T-helper 2 cell treated with Interferon-gamma antibody and Interleukin-4, amounts not matched to agents 100 ng/mL and 5 ng/mL, for 36 hours (primary cell): Measurements from ENCODE around the gene MST1. TPM values are rescaled to one million over a fixed set of nuclear protein-coding genes. Genes with fewer than 3 reads are reported as not detected.

Experiments
- intact Hi-C: fragments of 100-400 bp; cut with micrococcal nuclease; formaldehyde crosslinking; loops from one replicate; pipeline ENCODE4 v1.15.1; 2023
- total RNA-seq: library from RNA; stranded (reverse); gene quantifications from 2 replicates; pipeline ENCODE4 v1.2.3, GENCODE V29; 2022

Gene MST1
- total RNA-seq, result 9.3 and 10.4 TPM in 2 replicates

DNA sequence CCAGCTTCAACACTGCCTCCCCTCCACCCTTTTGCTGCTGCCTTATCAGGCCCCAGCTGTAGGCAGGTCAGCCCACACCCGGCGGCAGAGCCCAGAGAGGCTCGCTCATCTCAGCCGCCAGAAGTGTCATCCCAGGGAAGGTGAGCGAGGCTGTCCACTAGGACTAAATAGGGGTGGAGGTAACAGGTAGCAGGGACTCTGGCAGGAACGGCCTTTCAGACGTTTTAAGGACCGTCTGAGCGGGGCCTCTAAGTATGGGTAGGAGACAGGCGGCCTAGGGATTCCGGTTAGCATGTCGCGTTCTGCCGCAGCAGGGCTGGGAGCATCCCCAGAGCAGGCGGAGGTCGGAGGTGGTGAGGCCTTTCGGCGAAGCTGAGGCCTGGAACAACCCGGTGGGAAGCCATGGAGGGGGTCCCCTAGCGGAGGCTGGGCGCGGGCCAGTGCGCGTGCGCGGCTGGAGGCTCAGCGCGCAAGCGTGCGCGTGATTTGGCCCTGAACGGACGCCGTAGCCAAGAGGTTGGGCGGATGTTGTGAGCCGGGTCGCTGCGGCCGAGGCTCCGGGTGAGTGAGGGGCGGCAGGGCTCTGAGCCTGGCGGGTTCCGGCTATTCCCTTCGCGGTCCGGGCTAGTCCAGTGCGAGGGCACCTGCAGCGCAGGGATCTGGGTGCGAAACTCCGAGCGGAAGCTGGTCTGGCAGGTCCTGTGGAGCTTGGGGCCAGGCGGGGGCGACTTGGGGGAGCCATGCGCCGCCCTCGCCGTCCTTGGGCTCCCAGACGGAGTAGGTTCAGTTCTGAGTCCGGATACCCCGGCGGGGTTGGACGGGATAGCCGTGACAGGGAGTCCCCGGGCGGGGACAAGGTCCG, at the start of gene MST1, which contains the start of gene RNF123:
Gene MST1 (minus strand): TSS at position 429 of the 862 bp plus-strand sequence. CDS start 783 bp downstream, outside the sequence.
Gene RNF123 (plus strand): TSS at position 512 of the 862 bp plus-strand sequence. CDS start 1,609 bp downstream, outside the sequence.
- intact Hi-C loops, result loop anchor here (1.0 kb wide), 1 partner anchor 15 kb away; the partner anchor contains the start of gene APEH

- intact Hi-C loops, result no loop called here
These were observed 48.9 kb upstream of the MST1 start for GRCh38 chr3:49738067-49738713.

- intact Hi-C loops, result no loop called here
These were observed 45.5 kb upstream of the MST1 start for GRCh38 chr3:49734752-49735151.

- intact Hi-C loops, result no loop called here
These were observed 44.3 kb upstream of the MST1 start for GRCh38 chr3:49733551-49733950.

DNA sequence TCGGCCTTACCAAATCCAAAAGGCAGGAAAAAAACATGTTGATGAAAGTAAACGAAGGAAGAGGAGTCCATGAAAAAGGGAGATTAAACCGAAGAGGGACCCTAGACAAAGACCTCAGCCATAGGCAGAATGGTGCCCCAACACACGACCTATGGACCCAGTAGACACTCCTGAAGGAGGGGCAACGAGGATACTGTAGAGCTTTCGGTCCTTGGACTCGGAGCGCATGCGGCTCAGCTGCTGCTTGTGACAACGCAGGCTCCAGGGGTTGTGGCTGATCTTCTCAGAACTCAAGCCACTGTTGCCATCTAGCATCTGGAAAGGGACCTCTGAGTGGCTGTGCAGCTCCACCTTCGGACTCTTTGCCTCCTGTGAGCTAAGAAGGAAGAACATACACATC, 43.3 kb upstream of the MST1 start:
- intact Hi-C loops, result no loop called here

GRCh38 chr3:49729966-49730609, 40.8 kb upstream of the MST1 start:
- intact Hi-C loops, result no loop called here

DNA sequence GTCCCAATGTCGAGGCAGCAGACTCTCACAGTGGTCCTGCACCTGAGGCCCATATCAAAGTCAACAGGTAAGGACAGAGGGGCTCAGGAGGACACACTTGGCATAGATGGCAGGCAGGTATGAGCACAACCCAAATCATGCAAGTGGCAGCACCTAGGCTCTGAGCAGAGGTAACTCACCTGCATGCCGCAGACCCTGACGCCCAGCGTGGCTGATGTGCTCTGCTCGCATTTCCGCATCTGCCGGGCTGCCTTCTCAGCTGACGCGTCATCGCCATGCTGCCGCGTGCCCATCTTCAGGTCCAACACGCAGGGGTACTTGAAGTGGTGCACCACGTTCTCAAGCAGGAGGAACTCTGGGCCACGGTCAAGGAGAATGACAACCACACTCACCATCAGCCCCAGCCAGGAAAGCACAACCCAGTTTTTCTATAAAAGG, 38.7 kb upstream of the MST1 start:
- intact Hi-C loops, result no loop called here

- intact Hi-C loops, result no loop called here
These were observed 38.1 kb upstream of the MST1 start for GRCh38 chr3:49727154-49727923.

GRCh38 chr3:49725906-49726681, 36.8 kb upstream of the MST1 start:
- intact Hi-C loops, result no loop called here

GRCh38 chr3:49724586-49724985, 35.3 kb upstream of the MST1 start:
- intact Hi-C loops, result loop anchor here (1.0 kb wide), 2 partner anchors 62 to 78 kb away; partner anchors contain the start of gene IP6K1

DNA sequence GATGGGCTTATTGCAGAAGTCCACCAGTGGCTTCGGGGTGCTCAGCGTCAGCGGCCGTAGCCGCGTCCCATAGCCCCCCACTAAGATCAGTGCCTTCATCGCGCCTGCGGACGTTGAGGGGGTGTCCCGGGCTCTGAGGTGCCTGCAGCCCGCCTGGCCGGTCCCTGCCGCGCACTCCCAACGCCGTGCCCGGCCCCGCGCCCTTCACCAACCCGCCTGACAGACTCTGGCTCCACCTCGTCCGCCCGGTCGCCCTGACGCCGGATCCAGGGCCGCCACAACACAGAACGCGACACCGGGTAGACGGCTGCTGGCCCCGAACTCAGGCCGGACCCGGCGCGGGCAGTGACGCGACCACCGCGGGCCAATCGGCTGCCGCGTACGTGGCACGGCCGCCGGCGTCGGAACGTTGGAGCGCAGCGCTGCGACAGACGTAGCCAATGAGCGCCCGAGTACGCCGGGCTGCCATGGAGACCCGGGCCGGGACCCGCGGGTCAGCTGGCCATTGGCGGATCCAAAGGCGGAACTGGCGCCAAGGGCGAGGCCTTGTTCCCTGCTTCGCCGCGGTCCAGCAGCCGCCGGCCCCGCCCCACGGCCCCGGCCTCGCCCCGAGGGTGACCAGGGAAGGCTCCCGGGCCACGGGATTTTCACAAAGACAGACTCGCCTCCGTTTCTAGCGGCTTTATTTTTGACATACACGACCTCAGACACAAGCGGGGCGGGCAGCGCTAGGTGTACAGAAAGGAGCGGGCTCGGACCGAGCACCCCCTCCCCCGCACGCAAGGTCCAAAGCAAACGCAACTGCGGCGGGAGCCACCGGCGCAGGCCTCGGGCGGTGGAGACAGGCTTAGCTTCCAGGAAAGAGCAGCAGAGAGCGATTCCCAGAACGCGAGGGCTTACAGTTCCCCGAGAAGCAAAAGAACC, 34.6 kb upstream of the MST1 start, which contains the start of gene GMPPB:
Gene GMPPB (minus strand): TSS at position 324 of the 924 bp plus-strand sequence. CDS start 225 bp downstream, at position 99.
- intact Hi-C loops, result loop anchor here (1.0 kb wide), 4 partner anchors 50 to 115 kb away; partner anchors contain the start of genes APEH and IP6K1

- intact Hi-C loops, result loop anchor here (1.0 kb wide), 2 partner anchors 49 to 116 kb away; partner anchors contain the start of gene APEH
These were observed 34.0 kb upstream of the MST1 start for GRCh38 chr3:49723296-49723627.

GRCh38 chr3:49722896-49723295, 33.6 kb upstream of the MST1 start:
- intact Hi-C loops, result loop anchor here (1.0 kb wide), 2 partner anchors 49 to 116 kb away; partner anchors contain the start of gene APEH

DNA sequence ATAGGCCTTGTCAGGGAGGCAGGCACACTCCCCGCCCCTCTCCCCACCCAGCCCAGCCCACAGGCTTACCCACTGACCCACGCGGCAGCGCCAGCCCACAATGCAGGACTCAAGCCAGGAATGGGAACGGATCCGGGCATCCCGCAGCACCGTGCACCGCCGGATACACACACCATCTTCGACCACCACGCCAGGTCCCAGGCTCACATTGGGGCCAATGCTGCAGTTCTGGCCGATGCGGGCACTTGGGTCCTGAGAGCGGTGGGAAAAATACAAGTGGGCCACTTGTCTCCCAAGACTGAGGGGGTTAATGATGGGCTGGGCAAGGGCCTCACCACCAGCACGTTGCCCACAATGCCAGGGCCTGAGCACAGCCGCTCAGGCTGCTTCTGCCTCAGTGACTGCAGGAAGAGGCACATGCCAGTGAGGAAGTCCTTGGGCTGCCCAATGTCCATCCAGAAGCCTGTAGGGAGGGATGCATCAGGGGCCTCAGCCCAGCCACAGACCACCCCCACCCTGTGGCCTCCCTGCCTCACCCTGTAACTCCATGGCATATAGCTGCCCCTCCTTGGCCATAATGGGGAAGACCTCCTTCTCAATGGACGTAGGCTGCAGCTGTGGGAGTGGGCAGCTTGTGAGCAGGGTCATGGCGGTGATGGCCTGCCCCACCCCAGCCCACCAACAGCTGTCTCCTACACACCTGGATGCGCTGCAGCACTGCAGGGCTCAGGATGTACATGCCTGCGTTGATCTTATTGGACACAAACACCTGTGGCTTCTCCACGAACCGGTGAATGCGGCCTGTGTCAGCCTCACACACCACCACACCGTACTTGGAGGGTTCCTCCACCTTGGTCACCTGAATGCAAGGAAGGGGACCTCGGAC, 32.9 kb upstream of the MST1 start:
- intact Hi-C loops, result no loop called here

- intact Hi-C loops, result no loop called here
These were observed 32.3 kb upstream of the MST1 start for GRCh38 chr3:49721596-49721895.

DNA sequence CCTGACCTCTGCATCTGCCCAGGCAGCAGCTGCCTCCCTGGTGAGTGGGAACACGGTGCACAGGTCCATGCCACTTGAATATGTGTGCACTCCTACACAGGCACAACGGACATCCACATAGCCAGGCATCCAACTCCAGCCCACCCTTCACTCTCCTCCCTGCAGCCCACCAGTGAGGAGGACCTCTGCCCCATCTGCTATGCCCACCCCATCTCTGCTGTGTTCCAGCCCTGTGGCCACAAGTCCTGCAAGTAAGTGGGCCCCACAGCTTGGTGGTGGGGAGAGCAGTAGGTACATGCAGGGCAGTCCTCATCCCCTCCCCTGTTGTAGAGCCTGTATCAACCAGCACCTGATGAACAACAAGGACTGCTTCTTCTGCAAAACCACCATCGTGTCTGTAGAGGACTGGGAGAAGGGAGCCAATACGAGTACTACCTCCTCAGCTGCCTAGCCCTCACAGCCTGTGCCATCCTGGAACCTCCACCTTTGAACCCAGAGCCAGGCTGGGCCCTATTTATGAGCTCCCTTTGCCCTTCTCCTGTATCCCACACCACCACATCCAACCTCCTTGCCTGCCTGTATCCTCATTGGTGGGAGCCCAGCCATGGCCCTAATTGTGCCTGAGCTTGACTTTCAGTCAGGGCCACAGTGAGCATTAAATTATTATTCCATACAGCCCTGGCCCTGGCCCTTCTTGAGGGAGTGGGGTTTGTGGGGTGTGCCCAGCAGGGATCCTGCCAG, 31.8 kb upstream of the MST1 start:
- intact Hi-C loops, result no loop called here

GRCh38 chr3:49719214-49719884, 30.1 kb upstream of the MST1 start, which contains the start of gene AMIGO3:
Gene AMIGO3 (minus strand): TSS chr3:49719684. CDS start chr3:49719465, 219 bp downstream.
- intact Hi-C loops, result loop anchor here (1.0 kb wide), 1 partner anchor 45 kb away; the partner anchor contains the start of gene APEH
